ENCODE results near the gene RFX4.

The RFX4 gene

DNA sequence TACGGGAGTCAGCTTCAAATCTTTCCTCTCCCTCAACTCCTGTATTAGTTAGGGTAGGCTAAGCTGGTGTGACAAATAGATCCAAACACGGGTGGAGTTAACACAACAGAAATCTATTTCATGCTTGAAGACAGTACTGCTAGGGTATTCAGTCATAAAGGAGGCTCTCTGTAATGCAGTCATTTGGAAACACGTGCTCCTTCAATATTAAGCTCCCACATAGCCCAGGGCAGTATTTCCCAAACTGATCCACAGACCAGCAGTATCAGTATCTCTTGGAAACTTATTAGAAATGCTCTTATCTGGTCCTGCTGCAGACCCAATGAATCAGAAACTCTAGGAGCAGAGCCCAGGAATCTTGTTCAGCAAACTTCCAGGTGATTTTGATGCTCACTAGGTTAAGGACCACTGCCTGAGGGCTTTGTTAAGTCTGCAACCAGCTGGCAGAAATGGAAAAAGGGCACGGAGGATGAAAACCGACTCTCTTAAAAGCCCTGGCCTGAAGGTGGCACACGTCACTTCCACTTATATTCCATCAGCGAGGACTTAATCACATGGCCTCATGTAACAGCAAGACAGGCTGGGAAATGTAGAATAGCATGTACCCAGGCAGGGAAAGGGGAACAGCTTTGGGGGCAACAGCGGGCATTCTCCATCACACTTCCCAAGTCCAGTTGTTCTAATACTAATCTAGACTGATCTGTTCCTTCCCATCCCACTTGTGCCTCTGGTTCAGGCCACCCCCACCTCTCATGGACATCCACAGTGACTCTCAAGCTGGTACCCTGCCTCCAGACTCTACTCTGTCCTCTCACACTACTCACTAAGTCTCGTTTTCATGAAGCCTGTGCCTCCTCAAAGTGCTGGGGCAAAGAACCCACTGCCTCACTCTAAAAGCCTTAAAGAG, 153.5 kb downstream of the RFX4 start:
- no peak for FAIRE-seq

- FAIRE-seq = no peak
Observed at GRCh38 chr12:106739318-106739717, 156.5 kb downstream of the RFX4 start.

DNA sequence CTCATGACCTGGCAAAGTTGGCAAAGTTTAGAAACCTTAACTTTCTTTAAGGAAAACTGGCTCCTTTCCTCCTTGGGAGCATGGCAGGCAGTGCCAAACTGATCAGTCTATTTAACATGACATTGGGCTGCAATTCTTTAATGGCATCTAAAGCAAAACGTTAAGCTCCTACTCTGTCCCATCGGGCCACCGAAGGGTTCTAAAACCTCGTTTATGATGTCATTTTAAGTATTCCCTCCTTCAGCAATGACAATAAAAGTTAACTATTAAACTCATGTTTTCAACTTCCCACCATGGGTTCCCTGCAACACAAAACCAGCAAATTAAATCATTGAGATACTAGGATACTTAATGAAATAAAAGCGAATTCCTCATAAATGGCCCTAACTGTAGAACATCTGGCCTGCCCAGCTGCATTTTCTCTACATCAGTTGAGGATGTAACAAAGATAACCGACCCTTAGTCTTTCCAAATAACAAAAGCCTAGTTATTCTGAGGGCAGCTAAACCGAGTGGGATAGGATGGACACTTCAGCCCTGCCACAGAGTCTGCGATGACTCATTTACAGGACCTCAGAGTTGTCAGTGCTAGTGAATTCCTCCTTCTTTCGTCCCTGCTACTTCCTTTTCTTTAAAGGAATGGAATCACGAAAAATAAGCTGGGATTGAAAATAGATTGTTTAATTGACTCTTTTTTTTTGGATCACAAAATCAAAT, 157.2 kb downstream of the RFX4 start:
- no peak for FAIRE-seq

DNA sequence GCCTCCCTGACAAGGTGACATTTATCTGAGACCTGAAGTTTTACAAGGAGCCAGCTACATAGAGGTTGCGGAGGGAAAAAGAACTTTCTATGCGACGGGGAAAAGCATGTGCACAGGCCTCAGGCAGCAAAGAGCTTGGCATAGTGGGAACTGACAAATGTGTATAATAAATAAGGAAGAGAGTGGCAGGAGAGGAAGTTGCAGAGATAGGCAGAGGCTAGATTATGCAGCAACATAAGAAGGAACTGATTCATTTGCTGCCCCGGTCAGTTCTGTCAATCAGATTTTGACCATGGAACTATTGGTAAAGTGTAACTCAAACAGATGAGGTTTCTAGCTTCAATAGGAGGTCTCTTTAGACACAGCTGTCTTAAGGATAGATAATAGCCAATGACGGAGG, 158.0 kb downstream of the RFX4 start:
- FAIRE-seq = no peak

- FAIRE-seq = no peak
Observed at GRCh38 chr12:106741247-106741646, 158.4 kb downstream of the RFX4 start.

DNA sequence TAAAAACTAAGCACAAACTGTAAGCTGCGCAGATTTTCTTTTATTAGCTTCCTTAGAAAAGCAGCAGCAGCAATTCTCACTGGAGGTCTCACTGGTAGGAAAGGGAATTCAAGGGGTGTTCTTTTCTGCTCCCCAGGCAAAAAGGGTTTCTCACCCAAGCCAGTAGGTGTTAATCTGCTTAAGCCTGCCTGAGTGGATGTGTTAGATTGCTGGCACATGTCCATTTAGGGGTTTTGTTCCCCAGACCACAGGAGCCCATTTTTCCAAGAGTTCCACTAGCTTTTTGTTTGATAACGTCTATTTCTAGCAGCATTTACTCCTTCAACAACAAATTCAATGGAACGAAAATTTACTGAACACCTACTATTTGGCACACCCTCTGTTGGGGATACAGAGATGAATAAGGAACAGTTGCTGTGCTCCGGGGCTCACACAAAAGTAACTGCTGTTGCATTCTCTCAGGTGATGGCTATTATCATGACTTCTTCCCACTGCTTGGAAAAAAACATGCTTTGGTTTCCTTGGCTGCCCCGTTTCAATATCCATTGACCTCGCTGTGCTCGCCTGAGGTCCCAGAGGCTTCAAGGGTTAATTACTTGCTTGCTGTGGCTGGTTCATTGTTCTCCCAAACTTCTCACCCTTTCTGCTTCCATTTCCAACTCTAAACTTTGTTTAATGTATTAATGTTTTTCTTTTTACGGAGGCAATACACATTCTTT, 160.6 kb downstream of the RFX4 start:
- FAIRE-seq = no peak

- FAIRE-seq = no peak
Observed at GRCh38 chr12:106744600-106744999, 161.8 kb downstream of the RFX4 start.

- no peak for FAIRE-seq
Observed at GRCh38 chr12:106745181-106745745, 162.5 kb downstream of the RFX4 start.

GRCh38 chr12:106747973-106748436, 165.2 kb downstream of the RFX4 start:
- no peak for FAIRE-seq

DNA sequence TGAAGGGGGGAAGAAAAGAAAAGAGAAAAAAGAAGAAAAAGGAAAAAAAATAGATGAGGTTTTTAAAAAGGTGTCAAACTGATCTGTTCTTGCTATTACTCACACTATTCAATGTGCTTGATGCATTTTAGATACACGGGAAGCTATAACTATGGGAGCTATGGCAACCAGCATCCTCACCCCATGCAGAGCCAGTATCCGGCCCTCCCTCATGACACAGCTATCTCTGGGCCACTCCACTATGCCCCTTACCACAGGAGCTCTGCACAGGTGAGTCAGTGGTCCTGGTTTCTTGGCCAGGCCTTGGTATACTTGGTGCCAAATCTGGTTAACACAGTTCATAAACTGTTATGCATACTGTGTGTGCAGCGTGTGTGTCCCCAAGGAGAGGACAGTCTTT, 167.7 kb downstream of the RFX4 start:
- FAIRE-seq = no peak

- FAIRE-seq = no peak
Observed at GRCh38 chr12:106753526-106753925, 170.7 kb downstream of the RFX4 start.

GRCh38 chr12:106754331-106754730, 171.5 kb downstream of the RFX4 start:
- FAIRE-seq = no peak

DNA sequence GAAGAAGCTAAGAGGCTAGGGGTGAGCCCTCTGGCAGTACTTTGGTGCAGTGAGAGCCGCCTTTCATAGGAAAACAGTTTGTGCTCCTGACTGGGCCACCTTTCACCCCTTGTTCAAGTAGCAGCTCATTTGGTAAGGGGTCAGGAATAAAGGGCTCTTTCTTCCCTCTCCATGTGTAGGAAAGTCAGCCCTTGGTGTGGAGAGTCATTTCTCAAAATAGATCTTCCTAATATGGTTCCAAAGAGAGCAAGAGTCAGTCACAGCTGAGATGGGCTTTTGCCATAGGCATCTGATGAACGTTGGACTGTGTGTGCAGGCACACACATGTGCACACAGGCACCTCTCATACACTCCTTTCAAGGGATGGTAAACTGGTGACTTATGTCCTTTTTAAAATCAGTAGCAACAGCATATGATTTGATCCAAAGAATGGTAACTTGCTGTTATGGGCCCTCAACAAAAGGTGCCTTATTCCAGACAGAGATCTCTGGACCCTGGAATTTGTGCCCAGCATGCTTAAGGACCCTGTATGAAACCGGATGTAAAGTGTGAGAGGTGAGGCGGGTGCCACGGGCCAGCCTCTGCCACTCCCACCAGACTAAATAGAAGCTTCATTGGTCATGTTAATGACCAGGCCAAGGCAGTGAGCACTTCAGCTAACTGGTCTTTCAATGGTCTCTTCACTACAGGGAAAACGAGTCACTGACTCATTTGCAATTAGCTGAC, 175.0 kb downstream of the RFX4 start:
- FAIRE-seq = no peak

- no peak for FAIRE-seq
Observed at GRCh38 chr12:106758349-106759110, 175.7 kb downstream of the RFX4 start.

DNA sequence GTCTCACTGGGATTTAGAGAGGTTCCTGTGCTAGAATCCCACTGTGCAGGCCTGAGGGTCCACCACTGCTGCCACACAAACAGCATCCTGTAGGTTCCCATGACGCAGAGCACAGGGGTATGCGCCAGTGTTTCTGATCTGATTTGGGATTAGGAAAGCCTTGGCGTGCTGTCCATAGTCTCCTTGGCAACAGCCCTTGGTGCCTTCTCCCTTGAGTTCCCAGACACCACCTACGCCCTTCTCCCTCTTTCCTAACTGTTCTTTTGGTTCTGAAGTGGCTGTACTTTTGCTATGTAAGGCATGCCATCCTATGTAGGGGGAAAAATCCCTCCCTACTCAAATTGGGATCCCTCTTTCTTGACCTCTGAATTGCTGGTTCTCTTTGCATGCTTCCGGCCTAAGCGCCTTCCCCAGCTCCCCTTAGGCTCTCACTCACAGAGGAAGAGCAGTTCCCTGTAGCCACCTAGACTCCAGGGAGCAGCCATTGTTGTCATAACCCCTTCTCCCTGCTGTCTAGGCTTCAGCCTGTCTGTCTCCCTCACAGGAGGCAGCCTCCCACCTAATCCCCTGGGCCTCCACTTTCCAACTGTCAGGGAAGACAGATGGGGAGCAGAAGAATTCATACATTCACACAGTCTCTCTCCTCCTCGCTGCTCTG, 176.9 kb downstream of the RFX4 start:
- no peak for FAIRE-seq

DNA sequence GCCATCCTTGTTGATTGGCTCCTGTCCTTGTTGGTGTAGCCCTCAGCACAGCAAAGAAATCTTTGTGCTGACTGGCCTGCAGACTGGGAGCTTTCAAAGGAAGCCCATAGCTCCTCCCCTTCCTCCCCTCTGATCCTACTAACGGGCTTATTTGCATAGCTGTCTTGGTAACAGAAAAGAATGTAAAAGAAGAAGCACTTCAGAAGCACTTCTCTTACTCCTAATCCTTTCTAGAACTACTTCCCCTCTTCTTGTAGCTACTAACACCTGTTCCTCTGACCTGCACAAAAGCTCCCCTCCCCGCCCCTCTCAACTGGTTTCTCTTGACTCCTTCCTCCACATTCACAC, 177.4 kb downstream of the RFX4 start:
- no peak for FAIRE-seq

DNA sequence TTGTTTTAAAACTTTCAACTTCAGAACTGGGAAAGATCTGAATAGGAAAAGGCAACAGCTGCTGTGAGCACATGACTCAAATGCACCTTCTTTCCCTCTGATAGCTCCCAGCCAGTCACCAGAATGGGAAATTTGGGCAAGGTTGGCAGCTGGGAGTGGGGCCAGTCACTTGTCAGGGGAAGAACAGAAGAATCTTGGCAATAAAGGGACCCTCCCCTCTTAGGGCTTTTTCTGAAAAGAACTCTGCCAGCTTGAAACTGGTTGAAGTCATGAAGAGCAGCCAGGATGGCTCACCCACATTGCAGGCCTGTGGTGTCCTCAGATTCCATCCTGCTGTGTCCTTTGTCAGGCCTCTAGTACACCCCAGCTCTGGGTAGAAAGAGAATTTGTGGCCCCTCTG, 181.4 kb downstream of the RFX4 start:
- FAIRE-seq = no peak

GRCh38 chr12:106764738-106765137, 181.9 kb downstream of the RFX4 start:
- no peak for FAIRE-seq

DNA sequence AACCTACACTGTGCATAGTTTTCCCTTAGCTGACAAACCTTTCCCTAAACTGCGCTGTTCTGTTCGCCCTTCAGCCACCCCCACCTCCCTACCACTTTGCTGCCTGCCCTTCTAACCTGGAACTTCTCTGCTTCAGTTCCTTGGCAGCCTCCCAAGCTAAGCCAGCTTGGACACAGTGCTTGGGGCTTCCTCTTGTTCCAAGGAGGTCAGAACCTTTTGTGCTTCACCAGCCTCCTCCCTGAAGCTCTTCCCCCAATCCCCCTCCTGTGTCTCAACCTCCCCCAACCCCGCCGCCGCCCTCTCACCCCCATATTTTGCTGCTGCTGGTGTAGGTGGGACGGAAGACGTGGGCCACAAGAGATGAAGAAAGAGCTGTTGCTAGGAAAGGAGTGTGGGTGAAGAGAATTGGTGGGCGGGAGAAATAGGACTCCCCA, 183.6 kb downstream of the RFX4 start:
- no peak for FAIRE-seq

DNA sequence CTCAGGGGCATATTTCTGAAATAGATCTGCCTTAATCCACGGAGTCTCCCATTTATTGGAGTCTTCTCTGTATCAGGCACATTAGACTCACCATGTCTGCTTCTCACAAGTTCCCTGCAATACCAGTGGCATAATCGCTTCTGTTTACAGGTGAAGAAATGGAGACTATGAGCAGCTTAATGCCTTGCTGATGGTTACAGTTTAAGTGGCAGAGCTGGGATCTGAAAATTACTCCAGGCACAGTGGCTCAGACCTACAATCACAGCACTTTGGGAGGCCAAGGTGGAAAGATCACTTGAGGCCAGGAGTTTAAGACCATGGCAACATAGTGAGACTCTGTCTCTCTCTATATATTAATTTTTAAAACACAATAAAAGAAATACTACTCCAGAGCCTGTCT, 184.4 kb downstream of the RFX4 start:
- no peak for FAIRE-seq

Measured in endometrium (tissue), 2 donors.